Measurements from ENCODE around the gene RAB37.

DNA sequence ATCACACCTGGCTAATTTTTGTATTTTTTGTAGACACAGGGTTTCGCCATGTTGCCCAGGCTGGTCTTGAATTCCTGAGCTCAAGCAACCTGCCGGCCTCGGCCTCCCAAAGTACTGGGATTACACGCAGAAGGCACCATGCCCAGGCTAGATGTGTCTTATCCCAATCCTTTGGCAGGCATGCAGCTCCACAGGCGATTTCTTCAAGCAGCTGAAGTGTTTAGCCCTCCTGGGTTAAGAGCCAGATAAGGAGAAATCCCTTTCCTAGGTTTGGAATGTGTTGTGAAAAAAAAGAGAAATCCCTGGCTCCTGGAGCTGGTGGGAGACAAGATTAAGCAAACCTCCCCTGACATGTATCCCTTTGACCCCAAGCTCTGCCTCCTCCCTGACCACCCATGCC, 9.3 kb downstream of the RAB37 start:
- TF ChIP-seq EZH2phosphoT487 (IDR thresholded peaks at IDR 0.05; ENCODE audit: borderline replicate concordance), result no peak
- TF ChIP-seq, protein P1, sequence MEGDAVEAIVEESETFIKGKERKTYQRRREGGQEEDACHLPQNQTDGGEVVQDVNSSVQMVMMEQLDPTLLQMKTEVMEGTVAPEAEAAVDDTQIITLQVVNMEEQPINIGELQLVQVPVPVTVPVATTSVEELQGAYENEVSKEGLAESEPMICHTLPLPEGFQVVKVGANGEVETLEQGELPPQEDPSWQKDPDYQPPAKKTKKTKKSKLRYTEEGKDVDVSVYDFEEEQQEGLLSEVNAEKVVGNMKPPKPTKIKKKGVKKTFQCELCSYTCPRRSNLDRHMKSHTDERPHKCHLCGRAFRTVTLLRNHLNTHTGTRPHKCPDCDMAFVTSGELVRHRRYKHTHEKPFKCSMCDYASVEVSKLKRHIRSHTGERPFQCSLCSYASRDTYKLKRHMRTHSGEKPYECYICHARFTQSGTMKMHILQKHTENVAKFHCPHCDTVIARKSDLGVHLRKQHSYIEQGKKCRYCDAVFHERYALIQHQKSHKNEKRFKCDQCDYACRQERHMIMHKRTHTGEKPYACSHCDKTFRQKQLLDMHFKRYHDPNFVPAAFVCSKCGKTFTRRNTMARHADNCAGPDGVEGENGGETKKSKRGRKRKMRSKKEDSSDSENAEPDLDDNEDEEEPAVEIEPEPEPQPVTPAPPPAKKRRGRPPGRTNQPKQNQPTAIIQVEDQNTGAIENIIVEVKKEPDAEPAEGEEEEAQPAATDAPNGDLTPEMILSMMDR (conservative IDR thresholded peaks at IDR 0.05; ENCODE audit: low read length), result no peak

Data from Loucy (cell line).